ENCODE measurements around the gene TNNT2.

The TNNT2 gene

GRCh38 chr1:201334325-201335173 is 42.9 kb downstream of the TNNT2 start:
- no peak for DNase-seq (ENCODE audit: low read depth, low spot score)

- no peak for DNase-seq (ENCODE audit: low read depth, low spot score)
These were observed 44.7 kb downstream of the TNNT2 start for GRCh38 chr1:201332616-201333335.

- no peak for DNase-seq (ENCODE audit: low read depth, low spot score)
These were observed 45.5 kb downstream of the TNNT2 start for GRCh38 chr1:201332021-201332420.

GRCh38 chr1:201331166-201331565 is 46.3 kb downstream of the TNNT2 start:
- no peak for DNase-seq (ENCODE audit: low read depth, low spot score)

GRCh38 chr1:201330541-201330940 is 46.9 kb downstream of the TNNT2 start:
- DNase-seq (ENCODE audit: low read depth, low spot score): no peak

- DNase-seq (ENCODE audit: low read depth, low spot score): no peak
These were observed 47.7 kb downstream of the TNNT2 start for GRCh38 chr1:201329801-201330200.

- DNase-seq (ENCODE audit: low read depth, low spot score): no peak
These were observed 48.2 kb downstream of the TNNT2 start for GRCh38 chr1:201329286-201329685.

GRCh38 chr1:201328576-201328975 is 48.9 kb downstream of the TNNT2 start:
- no peak for DNase-seq (ENCODE audit: low read depth, low spot score)

GRCh38 chr1:201327687-201328240 is 49.7 kb downstream of the TNNT2 start:
- DNase-seq (ENCODE audit: low read depth, low spot score): no peak

GRCh38 chr1:201326710-201327109 is 50.8 kb downstream of the TNNT2 start:
- no peak for DNase-seq (ENCODE audit: low read depth, low spot score)

- no peak for DNase-seq (ENCODE audit: low read depth, low spot score)
These were observed 51.8 kb downstream of the TNNT2 start for GRCh38 chr1:201325678-201326060.

- no peak for DNase-seq (ENCODE audit: low read depth, low spot score)
These were observed 52.4 kb downstream of the TNNT2 start for GRCh38 chr1:201324821-201325677.

GRCh38 chr1:201324306-201324705 is 53.2 kb downstream of the TNNT2 start:
- no peak for DNase-seq (ENCODE audit: low read depth, low spot score)

- no peak for DNase-seq (ENCODE audit: low read depth, low spot score)
These were observed 54.6 kb downstream of the TNNT2 start for GRCh38 chr1:201322653-201323510.

- no peak for DNase-seq (ENCODE audit: low read depth, low spot score)
These were observed 55.6 kb downstream of the TNNT2 start for GRCh38 chr1:201321826-201322390.

- DNase-seq (ENCODE audit: low read depth, low spot score): no peak
These were observed 57.2 kb downstream of the TNNT2 start for GRCh38 chr1:201320168-201320788.

- DNase-seq (ENCODE audit: low read depth, low spot score): no peak
These were observed 57.8 kb downstream of the TNNT2 start for GRCh38 chr1:201319631-201320030.

GRCh38 chr1:201318504-201319340 is 58.8 kb downstream of the TNNT2 start:
- DNase-seq (ENCODE audit: low read depth, low spot score): no peak

GRCh38 chr1:201317551-201317950 is 59.9 kb downstream of the TNNT2 start:
- DNase-seq (ENCODE audit: low read depth, low spot score): no peak
